HG03060 (cell line): ENCODE data around the gene LRIG1.

ENCODE experiments used
- ATAC-seq: cut with Tn5 transposase; IDR thresholded peaks from one replicate; pipeline ENCODE4 v1.9.1; 2021; ENCODE audit warnings: low read depth, moderate number of reproducible peaks; ENCODE audit not compliant: unreplicated experiment

The LRIG1 gene

DNA sequence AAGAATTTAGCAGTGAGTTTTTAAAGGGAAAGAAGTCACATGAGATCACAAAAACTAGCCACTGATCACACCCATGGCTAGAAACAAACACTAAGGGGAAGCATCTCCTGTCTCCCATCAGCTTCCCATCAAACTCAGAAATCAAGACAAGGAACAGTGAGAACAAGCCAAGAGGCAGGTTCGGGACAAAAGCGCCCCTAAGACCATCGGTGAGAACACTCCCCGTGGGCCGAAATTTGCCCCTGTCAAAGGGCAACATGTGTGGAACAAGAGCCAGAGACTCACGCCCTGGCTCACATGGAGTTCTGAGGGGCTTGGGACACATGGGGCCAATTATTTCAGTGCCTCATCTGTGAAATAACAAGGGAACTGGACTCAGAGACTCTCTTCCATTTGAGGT, 49.1 kb downstream of the LRIG1 start:
- no peak for ATAC-seq

DNA sequence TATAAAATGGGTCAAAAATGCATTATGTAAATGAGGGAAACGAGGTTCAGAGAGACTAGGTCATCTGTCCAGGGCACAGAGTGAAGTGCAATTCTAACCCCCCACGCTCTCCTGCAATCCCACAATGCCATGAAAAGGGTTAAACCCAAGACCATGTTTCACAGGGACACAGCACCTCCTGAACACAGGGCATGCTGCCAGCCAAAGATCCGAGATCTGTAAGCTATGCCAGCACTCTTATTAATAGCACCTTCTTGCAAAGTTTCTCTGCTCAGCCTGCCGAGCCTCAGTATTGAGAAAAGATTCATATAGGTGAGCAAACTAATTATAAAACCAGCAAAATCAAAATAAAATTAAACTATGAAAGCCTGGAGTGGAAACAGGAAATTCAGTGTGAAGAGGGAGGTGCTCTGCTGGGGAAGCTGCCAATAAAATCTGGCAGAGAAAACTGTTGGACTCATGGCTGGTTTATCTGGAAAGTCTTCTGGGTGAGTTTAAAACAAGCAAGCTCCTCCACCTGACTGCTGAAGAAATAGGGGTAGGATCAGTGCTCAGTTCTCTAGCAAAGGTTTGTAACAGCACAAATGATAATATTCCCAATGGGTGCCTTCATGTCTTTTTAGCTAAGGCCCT, 50.3 kb downstream of the LRIG1 start:
- no peak for ATAC-seq

DNA sequence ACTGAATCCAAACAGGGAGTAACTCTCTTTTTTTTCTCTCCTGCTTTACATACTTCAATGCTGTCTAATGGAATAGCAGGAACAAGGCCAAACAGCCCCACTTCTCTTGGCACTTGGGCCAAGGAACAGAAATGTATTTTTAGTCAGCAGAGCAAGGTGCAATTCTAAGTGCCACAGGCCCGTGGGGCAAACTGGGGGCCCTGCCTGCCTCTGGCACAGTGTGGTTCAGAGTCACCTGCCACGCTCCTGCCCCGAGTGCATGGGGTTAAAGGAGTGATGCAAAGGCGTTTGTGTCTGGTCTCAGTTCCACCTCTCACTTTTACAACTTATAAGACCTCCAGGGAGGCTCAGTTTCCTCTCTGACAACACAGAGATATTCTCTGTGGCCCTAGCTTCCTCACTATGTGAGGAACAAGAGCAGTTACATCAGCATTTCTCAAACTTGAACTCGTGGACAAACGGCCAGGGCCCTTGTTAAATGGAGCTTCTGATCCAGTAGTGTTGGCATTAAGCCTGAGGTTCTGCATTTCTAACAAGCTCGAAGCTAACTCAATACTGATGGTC, 51.3 kb downstream of the LRIG1 start:
- ATAC-seq: peak; percentile 71

DNA sequence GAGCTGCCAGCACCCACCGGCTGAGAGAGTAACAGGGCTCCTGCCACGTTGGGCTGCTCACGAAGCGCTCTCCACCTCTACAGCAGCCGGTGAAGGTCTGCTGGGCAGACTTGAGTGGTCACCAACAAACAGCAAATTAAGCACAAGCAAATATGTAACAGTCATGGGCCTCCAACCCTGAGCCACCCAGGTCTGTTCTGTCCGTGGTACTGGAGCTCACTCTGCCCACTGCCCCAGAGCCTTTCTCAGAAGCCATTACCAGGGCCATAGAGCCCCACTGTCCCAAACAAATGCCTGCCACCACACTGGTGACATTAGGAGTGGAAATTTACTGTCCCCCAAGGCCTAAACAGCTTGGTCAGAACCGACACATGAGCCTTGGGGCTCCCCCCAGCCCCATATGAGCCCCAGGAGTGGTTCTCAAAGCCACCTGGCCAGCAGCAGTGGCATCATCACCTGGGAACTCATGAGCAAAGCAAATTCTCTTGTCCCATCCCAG, 56.6 kb downstream of the LRIG1 start:
- ATAC-seq: no peak

DNA sequence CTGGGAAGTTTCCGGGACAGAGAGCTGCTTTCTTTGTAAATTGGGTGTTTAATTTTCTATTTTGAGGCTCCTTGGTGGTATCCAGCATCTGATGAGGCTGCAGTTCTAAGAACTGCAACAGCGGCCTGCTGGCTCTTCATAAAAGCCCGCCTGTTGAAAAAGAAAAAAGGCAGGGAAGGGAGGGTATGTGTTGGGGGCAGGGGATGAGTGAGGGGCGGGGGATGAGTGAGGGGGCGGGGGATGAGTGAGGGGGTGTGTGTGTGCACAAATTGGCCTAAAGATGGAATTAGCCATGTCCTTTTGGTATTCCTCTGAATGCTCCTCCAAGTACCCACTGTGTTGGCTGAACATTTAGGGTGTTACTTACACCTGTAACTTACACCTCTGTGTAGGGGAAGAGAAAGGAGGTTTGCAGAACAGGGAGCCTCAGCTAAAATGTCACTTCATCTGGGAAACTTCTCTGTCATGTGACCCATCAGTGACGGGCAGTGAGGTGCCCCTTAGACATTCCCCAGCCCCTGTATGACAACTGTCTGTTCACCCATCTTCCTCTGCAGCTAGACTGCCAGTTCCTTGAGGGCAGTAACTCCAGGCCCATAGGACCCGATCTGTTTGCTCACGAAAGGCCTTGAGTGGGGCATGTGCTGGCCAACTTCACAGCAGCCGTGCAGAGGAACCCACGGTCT, 57.6 kb downstream of the LRIG1 start:
- ATAC-seq: no peak

DNA sequence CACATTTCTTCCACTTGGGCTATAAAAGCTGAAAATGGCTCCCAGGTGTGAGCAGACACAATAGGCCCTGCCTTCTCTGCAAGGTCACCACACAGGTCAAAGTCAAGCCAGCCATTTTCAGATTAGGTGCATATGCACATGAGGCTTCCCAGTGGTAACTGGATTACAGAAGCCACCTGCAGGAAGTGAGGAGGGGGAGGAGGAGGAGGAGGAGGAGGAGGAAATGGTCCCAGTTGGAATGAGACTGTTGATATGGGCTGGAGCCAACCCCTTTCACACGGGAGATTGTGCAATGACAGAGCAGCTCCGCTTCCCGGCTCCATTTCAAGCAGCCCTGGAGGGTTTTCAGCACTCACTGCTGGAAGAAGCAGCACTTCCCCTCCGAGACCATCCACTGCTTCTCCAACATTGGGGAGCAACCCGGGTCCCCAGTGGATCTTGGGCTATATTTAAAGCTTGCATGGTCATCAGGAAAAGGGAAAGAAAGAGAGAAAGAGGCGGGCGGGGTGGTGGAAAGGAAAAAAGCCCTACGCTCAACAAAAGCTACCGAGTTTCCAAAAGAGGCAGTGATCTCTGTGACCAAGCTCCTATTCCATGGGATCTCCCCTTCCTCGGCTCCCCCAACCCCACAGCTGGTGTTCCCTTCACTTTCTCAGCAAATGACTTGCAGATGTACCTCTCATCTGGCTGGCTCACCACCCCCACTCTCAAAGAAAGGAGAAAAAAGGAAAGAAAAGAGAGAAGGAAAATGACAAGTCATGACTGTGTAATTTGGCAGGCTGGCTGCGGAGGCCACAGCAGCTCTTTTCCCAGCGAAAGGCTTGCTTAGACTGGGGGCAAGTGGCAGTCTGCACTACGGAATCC, 58.3 kb downstream of the LRIG1 start:
- ATAC-seq: no peak

DNA sequence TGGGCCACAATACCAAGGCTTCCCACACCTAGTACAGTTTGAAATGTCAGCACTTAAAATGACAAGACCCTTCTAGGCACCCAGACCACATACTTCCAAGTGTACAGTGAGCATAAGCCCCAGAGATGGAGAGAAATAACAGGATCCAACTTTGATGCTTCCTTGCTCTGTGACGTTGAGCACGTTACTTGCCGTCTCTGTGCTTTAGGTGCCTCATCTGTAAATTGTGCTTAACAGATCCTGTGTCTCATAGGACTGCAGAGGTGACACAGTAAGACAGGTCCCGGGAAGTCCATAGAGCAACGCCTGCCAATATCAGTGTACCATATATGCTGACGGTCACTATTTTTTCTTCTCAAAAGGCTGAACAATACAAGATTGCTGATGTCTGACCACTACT, 59.1 kb downstream of the LRIG1 start:
- ATAC-seq: no peak

DNA sequence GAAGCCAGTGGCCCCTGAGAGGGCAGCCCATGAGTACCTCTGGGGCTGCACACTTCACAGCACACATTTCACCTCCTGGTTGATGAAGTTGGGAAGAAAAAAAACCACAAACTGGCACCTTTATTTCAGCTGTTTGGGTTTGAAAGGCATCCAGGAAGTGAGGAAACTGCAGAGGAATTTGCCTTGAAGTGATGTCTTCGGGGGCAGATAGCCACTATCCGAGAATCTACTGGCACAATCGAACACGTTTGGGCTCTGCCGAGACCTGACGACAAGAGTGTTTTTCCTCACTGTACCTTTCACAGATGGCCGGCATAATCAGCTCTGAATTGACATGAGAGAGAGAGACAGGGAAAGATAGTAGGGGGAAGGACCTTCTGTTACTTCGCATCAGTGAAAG, 59.7 kb downstream of the LRIG1 start:
- ATAC-seq: no peak

DNA sequence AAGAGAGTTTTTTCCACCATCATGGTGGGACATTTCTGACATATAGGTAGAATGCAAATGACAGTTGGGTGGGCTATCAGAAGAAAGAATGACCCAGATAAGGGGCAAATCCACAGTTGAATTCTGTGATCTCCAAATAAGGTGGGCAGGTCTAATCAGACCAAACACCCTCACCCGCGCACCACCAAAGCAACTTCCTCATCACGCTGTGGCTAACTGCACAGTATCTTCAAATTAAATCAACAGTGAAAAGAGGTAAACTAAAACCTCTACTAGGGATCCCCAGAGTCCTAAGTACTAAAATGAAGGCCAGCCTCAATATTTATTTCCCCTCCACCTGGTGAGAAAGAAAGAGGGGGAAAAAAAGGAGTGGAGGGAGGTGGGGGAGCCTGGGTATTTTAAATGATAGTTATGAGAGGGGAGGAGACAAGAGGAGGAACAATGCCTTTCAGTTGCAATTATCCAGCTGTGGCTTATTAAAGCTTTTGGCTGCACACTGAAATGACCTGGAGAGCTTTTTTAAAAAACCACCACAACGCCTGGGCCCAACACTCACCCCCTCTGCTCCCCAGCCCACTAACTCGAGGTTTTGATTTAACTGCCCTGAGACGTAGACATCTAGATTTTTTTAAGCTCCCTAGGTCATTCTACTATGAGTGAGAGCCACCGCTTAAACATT, 61.0 kb downstream of the LRIG1 start:
- no peak for ATAC-seq

DNA sequence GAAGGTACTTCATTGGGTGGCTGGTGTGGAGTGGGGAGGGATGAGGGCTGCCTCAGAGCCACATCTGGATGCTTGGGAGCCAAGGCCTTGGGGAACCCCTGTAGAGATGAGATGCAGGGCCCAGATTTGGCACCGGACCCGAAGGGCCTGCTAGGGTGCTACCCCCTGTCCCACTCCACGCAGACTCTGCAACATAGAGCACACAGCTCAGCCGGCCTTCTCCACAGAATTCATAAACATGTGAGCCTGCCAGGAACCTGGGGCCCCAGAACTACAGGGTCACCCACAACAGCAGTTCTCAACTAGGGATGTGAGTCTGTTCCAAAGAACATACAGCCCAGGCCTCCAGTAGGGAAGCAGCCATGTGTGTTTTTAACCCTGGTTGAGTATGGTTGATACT, 62.8 kb downstream of the LRIG1 start:
- ATAC-seq: no peak

DNA sequence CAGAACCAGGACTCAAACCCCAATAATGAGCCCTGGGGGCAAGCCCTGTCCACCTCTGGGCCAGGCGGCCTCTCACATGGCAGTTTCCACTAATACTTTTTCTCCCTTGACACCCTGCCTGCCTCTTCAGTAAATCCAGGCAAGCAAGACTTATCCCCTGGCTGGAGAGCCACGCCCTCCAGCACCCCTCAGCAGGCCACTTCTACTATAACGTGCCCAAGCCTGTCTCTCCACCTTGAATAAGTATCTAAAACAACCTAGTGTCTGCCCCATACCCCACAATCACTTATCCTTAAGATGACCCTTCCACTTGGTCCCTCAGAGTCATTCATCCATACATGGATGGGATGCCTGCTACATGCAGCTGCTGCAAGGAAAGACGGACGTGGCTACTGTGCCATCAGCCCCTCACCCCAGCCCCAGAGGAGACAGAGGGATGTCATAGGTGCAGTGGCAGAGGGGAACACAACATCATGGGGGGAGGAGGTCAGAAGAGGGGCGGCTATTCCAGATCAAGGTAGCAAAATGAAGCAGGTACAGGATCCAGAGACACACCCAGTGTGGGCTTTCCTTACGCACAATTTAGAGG, 63.4 kb downstream of the LRIG1 start:
- ATAC-seq: no peak

DNA sequence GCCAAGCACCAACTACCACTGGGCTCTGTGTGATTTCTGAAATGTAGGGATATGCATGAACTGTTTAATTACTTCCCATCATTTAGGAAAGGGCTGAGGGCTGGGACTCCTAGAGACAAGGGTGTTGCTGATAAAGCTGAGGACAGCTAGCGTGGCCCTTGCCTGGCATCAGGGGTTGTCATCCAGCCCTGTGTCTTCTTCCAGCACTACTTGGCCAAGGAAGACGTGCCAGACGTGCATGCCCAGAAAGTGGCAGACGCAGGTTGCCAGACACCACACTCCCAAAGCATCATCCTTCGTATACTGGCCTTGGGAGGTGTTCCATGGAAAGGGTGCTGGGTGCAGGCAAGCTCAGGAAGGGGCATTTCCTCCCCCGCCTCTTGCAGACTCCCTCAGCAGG, 64.8 kb downstream of the LRIG1 start:
- no peak for ATAC-seq

DNA sequence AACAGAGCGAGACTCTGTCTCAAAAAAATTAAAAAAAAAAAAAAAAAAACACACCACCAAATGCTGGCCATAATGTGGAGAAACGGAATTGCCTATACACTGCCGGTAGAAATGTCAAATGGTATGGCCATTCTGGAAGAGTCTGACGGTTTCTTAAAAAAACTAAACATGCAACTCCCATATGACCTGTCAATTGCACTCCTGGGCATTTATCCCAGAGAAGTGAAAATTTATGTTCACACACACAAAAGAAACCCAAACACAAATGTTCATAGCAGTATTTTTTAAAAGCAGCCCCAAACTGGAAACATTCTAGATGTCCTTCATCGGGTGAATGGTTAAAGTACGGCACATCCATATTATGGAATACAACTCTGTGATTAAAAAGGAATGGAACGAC, 66.1 kb downstream of the LRIG1 start:
- no peak for ATAC-seq

DNA sequence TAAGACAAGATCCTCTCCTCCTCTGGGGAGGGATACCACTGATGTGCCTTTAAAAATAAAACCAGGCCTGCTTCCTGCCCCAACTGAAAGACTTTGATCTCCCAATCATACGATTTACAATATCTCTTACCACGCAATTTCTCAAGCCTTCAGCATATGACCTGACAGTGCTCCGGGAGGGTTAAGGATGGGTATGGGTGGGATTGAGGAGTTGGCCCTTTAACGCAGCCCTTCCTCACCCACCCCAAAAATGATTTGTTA, 67.4 kb downstream of the LRIG1 start:
- no peak for ATAC-seq

DNA sequence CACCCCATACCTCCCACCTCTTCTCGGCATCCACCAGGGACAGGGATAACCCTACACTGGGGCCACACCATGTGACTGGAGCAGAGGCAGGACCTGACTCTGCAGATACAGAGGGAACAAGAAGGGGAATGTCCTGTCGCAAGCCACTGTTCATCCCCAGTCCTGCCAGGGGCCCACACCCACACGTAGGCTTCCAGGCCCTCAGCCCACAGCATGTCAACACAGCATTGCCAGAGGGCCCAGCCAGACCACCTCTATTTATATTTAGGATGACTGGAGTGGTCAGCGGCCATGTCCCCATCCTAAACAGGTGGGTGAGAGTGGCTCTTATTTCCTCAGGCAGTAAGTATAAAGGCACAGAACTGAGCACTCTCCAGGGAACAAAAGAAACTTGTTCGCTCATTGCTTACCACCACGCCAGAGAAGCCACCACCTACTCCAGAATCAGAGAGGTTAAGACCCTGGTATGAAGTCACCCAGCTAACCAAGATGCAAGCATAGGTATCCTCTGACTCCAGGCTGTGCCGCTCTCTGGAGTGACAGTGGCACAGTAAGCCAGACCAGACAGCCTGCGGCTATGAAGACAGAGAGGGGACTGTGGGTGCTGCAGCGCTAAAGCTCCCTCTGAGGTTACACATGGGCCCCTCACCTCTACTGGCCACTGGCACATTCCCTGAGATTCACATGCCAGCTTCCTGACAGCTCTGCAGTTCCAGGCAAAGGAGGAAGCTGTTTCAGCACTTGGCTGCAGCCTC, 67.9 kb downstream of the LRIG1 start:
- no peak for ATAC-seq

DNA sequence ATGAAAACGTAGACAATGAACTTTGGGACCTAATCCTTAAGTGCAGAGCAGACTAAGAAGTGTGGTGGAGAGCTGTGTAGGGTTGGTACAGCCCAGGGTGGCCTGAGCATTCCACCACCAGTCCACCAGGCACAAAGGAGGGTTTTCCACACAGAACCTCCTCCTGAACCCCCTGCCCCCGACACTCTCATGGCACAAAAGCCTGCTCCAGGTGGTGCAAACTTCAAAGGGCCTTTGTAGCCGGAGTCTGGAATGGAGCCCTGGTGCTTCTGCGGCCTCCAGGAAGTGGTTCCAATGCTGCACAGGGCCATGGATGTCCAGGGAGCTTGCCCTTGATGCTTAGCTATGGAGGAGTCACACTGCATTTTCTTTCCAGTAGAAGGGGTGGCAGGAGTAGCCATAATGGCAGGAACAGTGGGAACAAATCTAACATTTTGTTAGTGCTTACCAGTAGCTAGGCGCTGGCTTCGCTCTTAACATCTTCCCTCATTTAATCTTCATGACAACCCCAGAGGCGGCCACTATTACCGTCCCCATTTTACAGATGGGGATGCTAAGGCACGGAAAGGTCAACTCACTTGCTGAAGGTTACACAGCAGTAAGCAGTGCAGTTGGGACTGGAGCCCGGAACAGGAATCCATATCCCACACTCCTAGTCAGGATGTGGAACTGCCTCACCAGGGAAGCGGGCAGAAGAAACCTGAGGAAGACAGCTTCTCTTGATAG, 68.6 kb downstream of the LRIG1 start:
- no peak for ATAC-seq

DNA sequence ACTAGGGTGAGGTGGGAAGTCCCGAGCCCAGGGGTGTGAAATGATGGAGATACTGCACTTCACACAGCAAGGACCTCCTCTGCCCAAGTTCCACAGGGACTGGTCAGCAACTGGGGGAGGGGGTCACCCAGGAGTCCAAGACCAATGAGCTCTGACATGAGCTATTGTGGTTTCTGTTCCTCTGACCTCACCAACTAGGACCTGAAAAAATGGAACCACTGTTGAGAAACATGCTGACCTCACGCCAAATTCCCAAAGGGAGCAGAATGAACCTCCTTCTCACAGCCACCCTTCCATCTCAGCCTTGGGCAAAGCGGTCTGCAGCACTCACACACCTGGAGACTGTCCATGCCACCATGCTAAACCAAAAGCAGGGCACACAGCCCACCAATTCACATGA, 69.3 kb downstream of the LRIG1 start:
- no peak for ATAC-seq

DNA sequence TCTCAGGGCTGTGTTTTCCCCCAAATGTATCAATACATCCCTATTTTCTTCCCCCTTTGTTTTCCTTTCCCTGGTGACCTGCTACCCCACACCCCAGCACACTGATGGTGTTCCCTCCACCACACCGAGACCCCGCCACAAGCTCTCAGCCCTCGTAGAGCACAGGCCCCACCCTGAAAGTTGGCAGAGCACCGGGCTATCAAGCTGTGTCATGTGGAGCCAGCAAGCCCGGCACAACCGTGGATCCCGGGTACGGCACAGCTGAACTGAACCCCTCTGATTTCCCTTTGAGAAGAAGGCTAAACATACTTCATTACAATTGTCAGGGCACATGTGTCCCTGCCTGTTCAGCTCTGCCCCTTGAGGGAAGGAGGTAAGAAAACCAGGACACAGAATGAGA, 69.9 kb downstream of the LRIG1 start:
- no peak for ATAC-seq

DNA sequence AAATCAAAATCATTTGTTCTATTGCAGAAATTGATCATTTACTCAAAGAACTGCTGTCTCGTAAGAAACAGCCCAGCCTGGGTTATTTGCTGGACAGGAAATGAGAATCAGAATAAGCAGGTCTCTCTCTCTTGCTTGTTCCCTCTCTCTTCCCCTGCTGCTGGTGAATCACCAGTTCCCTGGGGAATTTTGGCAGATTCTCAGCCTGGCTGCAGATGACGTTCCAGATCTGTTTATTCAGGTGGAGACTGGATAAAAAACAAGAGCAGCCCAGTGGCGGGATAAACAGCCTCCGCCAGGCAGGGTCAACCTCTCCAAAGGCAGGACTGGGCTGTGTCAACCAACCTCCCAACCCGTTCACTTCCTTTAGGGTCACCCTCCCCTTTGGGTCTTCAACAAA, 72.1 kb downstream of the LRIG1 start:
- no peak for ATAC-seq
